WTC11 (cell line): Measurements from ENCODE around the gene EVA1C.

Experiments
- ATF1 ChIP-seq: sonication (generic); formaldehyde crosslinking; IDR thresholded peaks from 2 replicates; pipeline ENCODE4 v1.8.1; 2023; ENCODE audit warnings: mild to moderate bottlenecking, moderate library complexity, missing genetic modification reagents
- CBFB ChIP-seq: sonication (generic); formaldehyde crosslinking; IDR thresholded peaks from 2 replicates; pipeline ENCODE4 v1.8.1; 2022; ENCODE audit warnings: mild to moderate bottlenecking, low read depth, missing genetic modification reagents
- CREM ChIP-seq: sonication (generic); formaldehyde crosslinking; IDR thresholded peaks from 2 replicates; pipeline ENCODE4 v1.8.1; 2022; ENCODE audit warnings: mild to moderate bottlenecking, missing genetic modification reagents, moderate library complexity
- FOXJ3 ChIP-seq: sonication (generic); formaldehyde crosslinking; IDR thresholded peaks from 2 replicates; pipeline ENCODE4 v1.9.0; 2021; ENCODE audit warnings: missing genetic modification reagents, mild to moderate bottlenecking, borderline replicate concordance
- TF ChIP-seq, protein P1 (sequence below): fragments of 200-600 bp; IDR thresholded peaks from 2 replicates; pipeline ENCODE4 v1.8.0; 2022; ENCODE audit warnings: antibody characterized with exemption

DNA sequence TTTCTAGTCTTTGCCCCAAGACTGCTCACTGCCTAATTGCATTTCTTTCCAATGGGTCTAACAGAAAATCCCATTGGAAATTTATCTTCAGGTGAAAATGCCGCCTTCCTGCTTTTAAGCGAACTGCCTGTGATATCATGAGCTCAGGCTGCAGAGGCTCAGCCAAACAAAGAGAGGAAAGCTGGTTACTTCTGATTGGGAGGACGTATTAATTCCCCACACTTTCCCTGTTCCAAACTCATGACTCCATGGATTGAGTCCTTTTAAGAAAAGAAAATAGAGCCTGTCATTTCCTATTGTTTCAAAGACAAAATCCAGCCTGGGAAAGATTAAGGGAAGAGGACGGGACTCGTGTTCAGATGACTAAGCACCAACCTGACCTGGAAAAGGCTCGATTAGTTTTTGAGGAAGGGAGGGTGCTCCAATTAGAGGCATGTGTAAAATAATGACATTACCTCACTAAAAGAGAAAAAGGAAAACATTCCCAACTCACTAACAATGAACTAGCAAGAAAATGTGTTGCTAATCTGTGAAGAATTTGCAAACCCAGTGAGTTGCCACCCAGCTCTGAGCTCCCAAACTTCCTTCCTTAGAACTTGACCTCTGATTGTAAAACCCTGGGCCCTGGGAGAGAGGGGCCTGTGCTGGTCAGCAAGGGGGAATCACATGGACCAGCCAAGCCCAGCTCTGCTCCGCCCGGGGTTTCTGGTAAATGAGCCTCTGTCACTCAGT is 111.6 kb downstream of the EVA1C start:
- TF ChIP-seq FOXJ3 (CRISPR knock-in tag) (no peak), ATF1 (no peak), CREM (CRISPR knock-in tag) (no peak), CBFB (CRISPR knock-in tag) (no peak)
- TF ChIP-seq, protein P1, sequence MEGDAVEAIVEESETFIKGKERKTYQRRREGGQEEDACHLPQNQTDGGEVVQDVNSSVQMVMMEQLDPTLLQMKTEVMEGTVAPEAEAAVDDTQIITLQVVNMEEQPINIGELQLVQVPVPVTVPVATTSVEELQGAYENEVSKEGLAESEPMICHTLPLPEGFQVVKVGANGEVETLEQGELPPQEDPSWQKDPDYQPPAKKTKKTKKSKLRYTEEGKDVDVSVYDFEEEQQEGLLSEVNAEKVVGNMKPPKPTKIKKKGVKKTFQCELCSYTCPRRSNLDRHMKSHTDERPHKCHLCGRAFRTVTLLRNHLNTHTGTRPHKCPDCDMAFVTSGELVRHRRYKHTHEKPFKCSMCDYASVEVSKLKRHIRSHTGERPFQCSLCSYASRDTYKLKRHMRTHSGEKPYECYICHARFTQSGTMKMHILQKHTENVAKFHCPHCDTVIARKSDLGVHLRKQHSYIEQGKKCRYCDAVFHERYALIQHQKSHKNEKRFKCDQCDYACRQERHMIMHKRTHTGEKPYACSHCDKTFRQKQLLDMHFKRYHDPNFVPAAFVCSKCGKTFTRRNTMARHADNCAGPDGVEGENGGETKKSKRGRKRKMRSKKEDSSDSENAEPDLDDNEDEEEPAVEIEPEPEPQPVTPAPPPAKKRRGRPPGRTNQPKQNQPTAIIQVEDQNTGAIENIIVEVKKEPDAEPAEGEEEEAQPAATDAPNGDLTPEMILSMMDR, result no peak
